H4 (cell line): ENCODE data around the gene DTX4. TPM values are rescaled to one million over a fixed set of nuclear protein-coding genes. Genes with fewer than 3 reads are reported as not detected.
A peak's percentile ranks its signal among the peaks of the same experiment; 100 is the strongest.

ENCODE experiments used
- DNase-seq: peaks from one replicate; pipeline ENCODE4 v3.0.0-alpha.2; 2015; ENCODE audit warnings: low spot score
- total RNA-seq: library from RNA; depleted of rRNA; stranded (reverse); fragments of >200 nt; shearing (Covaris generic); gene quantifications from 2 replicates; pipeline ENCODE4 v1.2.3, GENCODE V29; 2014

DTX4 gene
- total RNA-seq, 1 experiment from 2014 or later: 1.6 TPM

GRCh38 chr11:59191890-59192289 is 20.0 kb downstream of the DTX4 start:
- DNase-seq: no peak

GRCh38 chr11:59192446-59193020 is 20.6 kb downstream of the DTX4 start:
- no peak for DNase-seq

- DNase-seq: no peak
These were observed 21.7 kb downstream of the DTX4 start for GRCh38 chr11:59193587-59194130.

GRCh38 chr11:59195586-59195985 is 23.7 kb downstream of the DTX4 start:
- no peak for DNase-seq

GRCh38 chr11:59196777-59197176 is 24.8 kb downstream of the DTX4 start:
- DNase-seq: no peak

- peak; percentile 50 for DNase-seq
These were observed 26.1 kb downstream of the DTX4 start for GRCh38 chr11:59197991-59198390.

- no peak for DNase-seq
These were observed 26.8 kb downstream of the DTX4 start for GRCh38 chr11:59198726-59199125.

- DNase-seq: no peak
These were observed 27.9 kb downstream of the DTX4 start for GRCh38 chr11:59199546-59200422.

- no peak for DNase-seq
These were observed 28.5 kb downstream of the DTX4 start for GRCh38 chr11:59200423-59200746.

- DNase-seq: no peak
These were observed 29.4 kb downstream of the DTX4 start for GRCh38 chr11:59201353-59201752.

- DNase-seq: no peak
These were observed 32.8 kb downstream of the DTX4 start for GRCh38 chr11:59204746-59205145.

- DNase-seq: no peak
These were observed 33.7 kb downstream of the DTX4 start for GRCh38 chr11:59205648-59206047.

GRCh38 chr11:59206635-59207034 is 34.7 kb downstream of the DTX4 start:
- peak; percentile 41 for DNase-seq

- peak; percentile 63 for DNase-seq
These were observed 36.1 kb downstream of the DTX4 start for GRCh38 chr11:59207988-59208451.

GRCh38 chr11:59208956-59209355 is 37.0 kb downstream of the DTX4 start:
- no peak for DNase-seq

- DNase-seq: no peak
These were observed 40.3 kb downstream of the DTX4 start for GRCh38 chr11:59212222-59212621.

GRCh38 chr11:59212744-59213631 is 41.1 kb downstream of the DTX4 start, which contains the start of gene MPEG1:
Gene MPEG1 (minus strand): TSS chr11:59212927. CDS start chr11:59212865, 62 bp downstream.
- no peak for DNase-seq

- no peak for DNase-seq
These were observed 42.4 kb downstream of the DTX4 start for GRCh38 chr11:59214141-59214893.

GRCh38 chr11:59216641-59217564 is 45.0 kb downstream of the DTX4 start:
- DNase-seq: peak; percentile 16

GRCh38 chr11:59218319-59218718 is 46.4 kb downstream of the DTX4 start:
- DNase-seq: no peak
